ENCODE measurements around the gene SHOC2. TPM values are rescaled to one million over a fixed set of nuclear protein-coding genes. Genes with fewer than 3 reads are reported as not detected.

Gene SHOC2
- total RNA-seq, 4 donors from 2014 or later, result 28.4 to 41.9 (median 36.2) TPM

GRCh38 chr10:110972231-110973134 is 53.1 kb downstream of the SHOC2 start:
- intact Hi-C loops (cut with DNase I; ENCODE audit: low total_unique reads), result no loop called here
- DNase-seq (ENCODE audit: low spot score in 2 of 2), result no peak
- TF ChIP-seq POLR2A (IDR thresholded peaks at IDR 0.05), result no peak
- TF ChIP-seq CTCF (IDR thresholded peaks at IDR 0.05), result no peak
- 72 to 81% methylated on average over 5 of the region's 5 CpGs for WGBS, 2 donors
- H3K4me3 ChIP-seq (ENCODE audit: low read depth, poor library complexity, severe bottlenecking), result no peak overlapping the region

GRCh38 chr10:110973400-110973799 is 54.0 kb downstream of the SHOC2 start:
- WGBS, 2 donors, result 76 to 80% methylated on average over 3 of the region's 3 CpGs
- H3K4me3 ChIP-seq (ENCODE audit: low read depth, poor library complexity, severe bottlenecking), result no peak overlapping the region
- TF ChIP-seq CTCF (IDR thresholded peaks at IDR 0.05) (no peak), POLR2A (IDR thresholded peaks at IDR 0.05) (no peak)
- no peak for DNase-seq (ENCODE audit: low spot score in 2 of 2)
- intact Hi-C loops (cut with DNase I; ENCODE audit: low total_unique reads), result no loop called here

GRCh38 chr10:110976577-110976976 is 57.2 kb downstream of the SHOC2 start:
- no peak for TF ChIP-seq CTCF (IDR thresholded peaks at IDR 0.05)
- no peak for TF ChIP-seq POLR2A (IDR thresholded peaks at IDR 0.05)
- no peak for DNase-seq (ENCODE audit: low spot score in 2 of 2)
- H3K4me3 ChIP-seq (ENCODE audit: low read depth, poor library complexity, severe bottlenecking), result no peak overlapping the region
- 94% methylated on average over 1 of the region's 1 CpG for WGBS, 2 donors
- intact Hi-C loops (cut with DNase I; ENCODE audit: low total_unique reads), result no loop called here

GRCh38 chr10:110977662-110978061 is 58.3 kb downstream of the SHOC2 start:
- DNase-seq (ENCODE audit: low spot score in 2 of 2), result no peak
- no peak for TF ChIP-seq CTCF (IDR thresholded peaks at IDR 0.05)
- TF ChIP-seq POLR2A (IDR thresholded peaks at IDR 0.05), result no peak
- H3K4me3 ChIP-seq (ENCODE audit: low read depth, poor library complexity, severe bottlenecking), result no peak overlapping the region
- intact Hi-C loops (cut with DNase I; ENCODE audit: low total_unique reads), result no loop called here
- WGBS, 2 donors, result 78 to 81% methylated on average over 2 of the region's 2 CpGs

GRCh38 chr10:110978204-110978603 is 58.8 kb downstream of the SHOC2 start:
- 92 to 95% methylated on average over 2 of the region's 2 CpGs for WGBS, 2 donors
- H3K4me3 ChIP-seq (ENCODE audit: low read depth, poor library complexity, severe bottlenecking), result no peak overlapping the region
- intact Hi-C loops (cut with DNase I; ENCODE audit: low total_unique reads), result no loop called here
- no peak for DNase-seq (ENCODE audit: low spot score in 2 of 2)
- TF ChIP-seq POLR2A (IDR thresholded peaks at IDR 0.05), result no peak
- TF ChIP-seq CTCF (IDR thresholded peaks at IDR 0.05), result no peak
